ENCODE data around the gene PI4KA.

Gene PI4KA

DNA sequence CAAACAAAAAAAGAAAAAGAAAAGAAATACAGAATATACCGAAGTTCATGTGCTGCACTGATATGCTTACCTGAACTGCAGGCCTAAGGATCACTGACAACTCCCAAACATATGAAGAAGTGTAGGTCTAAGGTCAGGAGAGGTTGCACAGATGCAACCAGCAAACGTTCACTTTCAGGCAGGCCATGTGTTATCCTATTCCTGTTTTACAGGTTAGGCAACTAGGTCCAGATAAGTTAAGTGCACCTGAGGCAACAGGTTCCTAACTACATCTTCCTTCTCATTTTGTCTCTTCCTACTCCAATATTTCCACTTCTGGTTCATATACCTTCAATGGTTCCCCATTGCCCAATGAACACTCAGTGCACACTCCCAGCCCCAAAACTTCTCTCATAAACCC lies 15.1 kb downstream of the PI4KA start:
- TF ChIP-seq, protein P1, sequence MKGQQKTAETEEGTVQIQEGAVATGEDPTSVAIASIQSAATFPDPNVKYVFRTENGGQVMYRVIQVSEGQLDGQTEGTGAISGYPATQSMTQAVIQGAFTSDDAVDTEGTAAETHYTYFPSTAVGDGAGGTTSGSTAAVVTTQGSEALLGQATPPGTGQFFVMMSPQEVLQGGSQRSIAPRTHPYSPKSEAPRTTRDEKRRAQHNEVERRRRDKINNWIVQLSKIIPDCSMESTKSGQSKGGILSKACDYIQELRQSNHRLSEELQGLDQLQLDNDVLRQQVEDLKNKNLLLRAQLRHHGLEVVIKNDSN (IDR thresholded peaks at IDR 0.05) = no peak
- TF ChIP-seq FOXM1 (IDR thresholded peaks at IDR 0.05; ENCODE audit: borderline replicate concordance, low read depth) (no peak), YY1 (IDR thresholded peaks at IDR 0.05; ENCODE audit: low read depth) (no peak), EGR1 (IDR thresholded peaks at IDR 0.05) (no peak), RAD21 (IDR thresholded peaks at IDR 0.05; ENCODE audit: low read depth) (no peak), TAF1 (IDR thresholded peaks at IDR 0.05; ENCODE audit: low read depth) (no peak)
- TF ChIP-seq, protein P2, sequence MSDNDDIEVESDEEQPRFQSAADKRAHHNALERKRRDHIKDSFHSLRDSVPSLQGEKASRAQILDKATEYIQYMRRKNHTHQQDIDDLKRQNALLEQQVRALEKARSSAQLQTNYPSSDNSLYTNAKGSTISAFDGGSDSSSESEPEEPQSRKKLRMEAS (IDR thresholded peaks at IDR 0.05) = no peak

DNA sequence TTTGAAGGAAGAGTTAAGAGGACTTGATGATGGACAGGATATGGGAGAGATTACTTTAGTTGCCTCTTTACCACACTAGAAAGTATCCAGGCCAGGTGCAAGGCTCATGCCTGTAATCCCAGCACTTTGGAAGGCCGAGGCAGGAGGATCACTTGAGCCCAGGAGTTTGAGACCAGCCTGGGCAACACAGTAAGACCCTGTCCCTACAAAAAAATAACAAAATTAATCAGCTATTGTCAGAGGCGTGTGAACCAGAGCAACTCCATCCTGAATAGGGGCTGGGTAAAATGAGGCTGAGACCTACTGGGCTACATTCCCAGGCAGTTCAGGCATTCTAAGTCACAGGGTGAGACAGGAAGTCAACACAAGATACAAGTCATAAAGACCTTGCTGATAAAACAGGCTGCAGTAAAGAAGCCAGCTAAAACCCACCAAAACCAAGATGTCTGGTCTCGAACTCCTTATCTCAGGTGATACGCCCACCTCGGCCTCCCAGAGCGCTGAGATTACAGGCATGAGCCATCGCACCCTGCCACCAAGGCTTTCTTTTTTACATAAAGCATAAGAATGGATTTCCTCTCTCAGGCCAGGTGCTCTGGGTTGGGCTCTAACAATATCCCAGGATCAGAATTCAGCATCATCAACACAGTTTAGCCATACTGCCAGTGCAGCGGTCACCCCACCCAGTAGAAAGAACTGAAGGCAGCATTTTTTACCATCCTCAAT lies 17.8 kb downstream of the PI4KA start:
- TF ChIP-seq, protein P2 (IDR thresholded peaks at IDR 0.05) = no peak

DNA sequence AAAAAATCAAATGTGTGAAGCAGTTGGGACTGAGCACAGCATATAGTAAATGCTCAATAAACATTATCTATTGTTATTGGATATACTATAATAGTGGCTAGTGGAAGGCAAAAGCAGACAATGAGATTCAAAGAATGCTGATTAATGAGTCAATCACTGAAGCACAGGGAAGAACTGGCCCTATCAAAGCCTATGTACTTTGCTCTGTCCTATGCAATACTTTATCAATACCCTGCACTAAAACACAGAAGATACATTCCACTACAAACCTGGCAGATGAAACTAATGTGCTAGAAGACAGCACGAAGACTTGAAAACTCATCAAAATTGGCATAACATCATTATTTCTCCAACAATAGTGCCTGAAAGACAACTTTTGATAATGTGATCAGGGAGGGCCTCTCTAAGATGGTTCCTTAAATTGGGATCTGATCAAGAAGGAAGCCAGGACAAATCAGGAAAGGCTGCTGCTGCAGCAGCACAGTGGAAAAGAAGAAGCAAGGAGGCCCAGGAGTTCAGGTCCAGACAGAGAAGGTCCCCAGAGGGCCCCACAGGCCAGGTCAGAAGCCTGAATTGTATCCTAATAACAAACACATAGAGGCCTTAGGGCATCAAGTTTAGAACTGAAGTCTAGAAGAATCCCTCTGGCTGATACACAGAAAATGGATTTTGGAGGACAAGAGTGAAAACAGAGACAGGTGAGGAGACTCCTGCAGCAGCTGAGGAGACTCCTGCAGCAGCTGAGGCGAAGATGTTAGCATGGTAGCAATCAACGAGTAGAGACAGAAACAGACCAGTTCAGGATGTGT lies 18.6 kb downstream of the PI4KA start:
- no peak for TF ChIP-seq TCF12 (IDR thresholded peaks at IDR 0.05; ENCODE audit: low read depth)
- no peak for TF ChIP-seq TAF1 (IDR thresholded peaks at IDR 0.05; ENCODE audit: low read depth)
- TF ChIP-seq FOXM1 (IDR thresholded peaks at IDR 0.05; ENCODE audit: borderline replicate concordance, low read depth) = no peak
- no peak for TF ChIP-seq RAD21 (IDR thresholded peaks at IDR 0.05; ENCODE audit: low read depth)
- TF ChIP-seq, protein P3, sequence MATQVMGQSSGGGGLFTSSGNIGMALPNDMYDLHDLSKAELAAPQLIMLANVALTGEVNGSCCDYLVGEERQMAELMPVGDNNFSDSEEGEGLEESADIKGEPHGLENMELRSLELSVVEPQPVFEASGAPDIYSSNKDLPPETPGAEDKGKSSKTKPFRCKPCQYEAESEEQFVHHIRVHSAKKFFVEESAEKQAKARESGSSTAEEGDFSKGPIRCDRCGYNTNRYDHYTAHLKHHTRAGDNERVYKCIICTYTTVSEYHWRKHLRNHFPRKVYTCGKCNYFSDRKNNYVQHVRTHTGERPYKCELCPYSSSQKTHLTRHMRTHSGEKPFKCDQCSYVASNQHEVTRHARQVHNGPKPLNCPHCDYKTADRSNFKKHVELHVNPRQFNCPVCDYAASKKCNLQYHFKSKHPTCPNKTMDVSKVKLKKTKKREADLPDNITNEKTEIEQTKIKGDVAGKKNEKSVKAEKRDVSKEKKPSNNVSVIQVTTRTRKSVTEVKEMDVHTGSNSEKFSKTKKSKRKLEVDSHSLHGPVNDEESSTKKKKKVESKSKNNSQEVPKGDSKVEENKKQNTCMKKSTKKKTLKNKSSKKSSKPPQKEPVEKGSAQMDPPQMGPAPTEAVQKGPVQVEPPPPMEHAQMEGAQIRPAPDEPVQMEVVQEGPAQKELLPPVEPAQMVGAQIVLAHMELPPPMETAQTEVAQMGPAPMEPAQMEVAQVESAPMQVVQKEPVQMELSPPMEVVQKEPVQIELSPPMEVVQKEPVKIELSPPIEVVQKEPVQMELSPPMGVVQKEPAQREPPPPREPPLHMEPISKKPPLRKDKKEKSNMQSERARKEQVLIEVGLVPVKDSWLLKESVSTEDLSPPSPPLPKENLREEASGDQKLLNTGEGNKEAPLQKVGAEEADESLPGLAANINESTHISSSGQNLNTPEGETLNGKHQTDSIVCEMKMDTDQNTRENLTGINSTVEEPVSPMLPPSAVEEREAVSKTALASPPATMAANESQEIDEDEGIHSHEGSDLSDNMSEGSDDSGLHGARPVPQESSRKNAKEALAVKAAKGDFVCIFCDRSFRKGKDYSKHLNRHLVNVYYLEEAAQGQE (IDR thresholded peaks at IDR 0.05; ENCODE audit: low read depth) = no peak
- TF ChIP-seq EGR1 (IDR thresholded peaks at IDR 0.05) = no peak
- no peak for TF ChIP-seq YY1 (IDR thresholded peaks at IDR 0.05; ENCODE audit: low read depth)
- TF ChIP-seq CEBPB (IDR thresholded peaks at IDR 0.05) = no peak
- no peak for TF ChIP-seq ZBTB7A (IDR thresholded peaks at IDR 0.05; ENCODE audit: low read depth)
- TF ChIP-seq, protein P1 (IDR thresholded peaks at IDR 0.05) = no peak
- no peak for TF ChIP-seq TEAD4 (IDR thresholded peaks at IDR 0.05)
- TF ChIP-seq CREB1 (IDR thresholded peaks at IDR 0.05; ENCODE audit: low read depth) = no peak
- TF ChIP-seq, protein P2 (IDR thresholded peaks at IDR 0.05) = no peak
- no peak for TF ChIP-seq EP300 (IDR thresholded peaks at IDR 0.05; ENCODE audit: borderline replicate concordance)
- TF ChIP-seq NFIC (IDR thresholded peaks at IDR 0.05) = no peak

DNA sequence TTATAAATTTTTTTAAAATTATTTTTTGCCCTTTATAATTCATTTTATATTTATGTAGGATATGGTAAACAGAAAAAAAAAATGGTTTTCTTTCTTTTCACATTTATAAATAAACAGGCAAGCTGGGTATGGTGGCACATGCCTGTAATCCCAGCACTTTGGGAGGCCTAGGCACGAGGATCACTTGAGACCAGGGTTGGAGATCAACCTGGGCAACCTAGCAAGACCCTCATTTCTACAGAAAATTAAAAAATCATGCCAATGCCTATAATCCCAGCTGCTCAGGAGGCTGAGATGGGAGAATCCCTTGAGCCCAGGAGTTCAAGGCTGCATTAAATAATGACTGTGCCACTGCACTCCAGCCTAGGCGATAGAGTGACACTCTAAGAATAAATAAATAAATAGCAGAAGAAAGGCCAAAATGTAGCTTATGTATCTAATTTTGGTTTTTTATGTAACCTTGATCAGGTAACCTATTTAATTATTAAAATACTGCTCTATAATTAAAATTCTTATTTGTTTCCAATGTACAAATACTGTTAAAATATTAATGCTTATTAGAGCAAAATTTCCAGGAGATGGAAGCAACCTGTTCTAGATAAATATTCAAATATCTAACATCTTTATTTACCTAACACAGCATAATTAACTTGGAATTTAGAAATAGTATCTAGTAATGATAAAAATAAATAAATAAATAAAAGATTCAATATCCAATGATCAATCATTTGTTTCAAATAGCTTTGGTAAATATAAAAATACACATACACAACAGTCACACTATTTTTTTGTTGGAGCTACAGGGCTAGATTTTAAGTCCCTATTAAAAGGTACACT lies 21.4 kb downstream of the PI4KA start:
- TF ChIP-seq EGR1 (IDR thresholded peaks at IDR 0.05) (no peak), FOXM1 (IDR thresholded peaks at IDR 0.05; ENCODE audit: borderline replicate concordance, low read depth) (no peak), RAD21 (IDR thresholded peaks at IDR 0.05; ENCODE audit: low read depth) (no peak), CREB1 (IDR thresholded peaks at IDR 0.05; ENCODE audit: low read depth) (no peak), TCF12 (IDR thresholded peaks at IDR 0.05; ENCODE audit: low read depth) (no peak), ZBTB7A (IDR thresholded peaks at IDR 0.05; ENCODE audit: low read depth) (no peak), YY1 (IDR thresholded peaks at IDR 0.05; ENCODE audit: low read depth) (no peak), EP300 (IDR thresholded peaks at IDR 0.05; ENCODE audit: borderline replicate concordance) (no peak), NFIC (IDR thresholded peaks at IDR 0.05) (no peak), CEBPB (IDR thresholded peaks at IDR 0.05) (no peak)
- TF ChIP-seq, protein P1 (IDR thresholded peaks at IDR 0.05) = no peak
- TF ChIP-seq, protein P3 (IDR thresholded peaks at IDR 0.05; ENCODE audit: low read depth) = no peak
